ENCODE results near the gene RBMS1. TPM values are rescaled to one million over a fixed set of nuclear protein-coding genes. Genes with fewer than 3 reads are reported as not detected.

The RBMS1 gene
- total and polyA plus RNA-seq, 2 of the 13 experiments (the other 11 are each of a cell fraction or from before 2014, with no cell fraction given): 55.5 to 110 TPM

DNA sequence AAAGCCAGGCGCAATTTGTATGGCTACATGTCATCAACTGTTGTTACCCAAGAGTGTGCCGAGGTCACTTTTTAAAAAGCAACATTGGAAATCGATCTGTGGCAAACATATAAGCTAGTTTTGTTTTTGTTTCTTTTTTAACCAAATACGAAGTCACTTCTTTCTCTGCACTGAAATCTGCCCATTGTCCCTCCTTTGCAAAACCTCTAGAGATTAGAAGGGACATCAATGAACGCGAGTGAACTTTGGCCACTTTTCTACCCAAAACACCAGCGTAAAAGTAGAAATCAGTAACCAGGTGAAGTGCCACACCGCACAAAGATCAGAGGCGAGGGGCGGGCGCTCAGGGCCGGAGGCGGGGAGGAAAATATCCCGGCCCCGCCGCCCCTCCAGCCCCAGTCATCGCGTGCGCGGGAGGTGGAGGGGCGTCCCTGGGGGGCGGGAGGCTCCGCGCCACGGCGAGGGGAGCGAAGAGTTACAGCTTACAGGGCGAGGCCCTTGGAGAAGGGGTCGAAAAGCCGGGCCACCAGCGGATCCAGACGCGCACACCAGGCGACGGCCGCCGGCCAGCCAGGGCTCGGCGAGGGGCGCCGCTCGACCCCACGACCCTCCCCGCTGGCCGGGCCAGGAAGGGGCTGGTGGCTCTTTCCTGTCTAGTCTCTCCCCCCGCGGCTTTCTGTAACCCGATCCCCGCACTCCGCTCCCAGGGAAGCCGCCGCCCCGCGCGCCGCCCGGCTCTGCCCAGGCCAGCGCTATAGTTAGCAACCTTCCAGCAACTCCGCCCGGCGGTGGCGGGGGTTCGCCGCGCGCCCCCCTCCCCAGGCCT is 993 bp downstream of the RBMS1 start (continued):
- TF ChIP-seq, protein P1, sequence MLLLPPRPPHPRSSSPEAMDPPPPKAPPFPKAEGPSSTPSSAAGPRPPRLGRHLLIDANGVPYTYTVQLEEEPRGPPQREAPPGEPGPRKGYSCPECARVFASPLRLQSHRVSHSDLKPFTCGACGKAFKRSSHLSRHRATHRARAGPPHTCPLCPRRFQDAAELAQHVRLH (CRISPR knock-in tag; IDR thresholded peaks at IDR 0.05; ENCODE audit: borderline replicate concordance, low read depth): peak; percentile 90; the same call in 1 of the 2 replicates
- no peak for TF ChIP-seq PAF1 (CRISPR knock-in tag; IDR thresholded peaks at IDR 0.05)
- TF ChIP-seq ZNF44 (CRISPR knock-in tag; IDR thresholded peaks at IDR 0.05): no peak
- TF ChIP-seq, protein P2, sequence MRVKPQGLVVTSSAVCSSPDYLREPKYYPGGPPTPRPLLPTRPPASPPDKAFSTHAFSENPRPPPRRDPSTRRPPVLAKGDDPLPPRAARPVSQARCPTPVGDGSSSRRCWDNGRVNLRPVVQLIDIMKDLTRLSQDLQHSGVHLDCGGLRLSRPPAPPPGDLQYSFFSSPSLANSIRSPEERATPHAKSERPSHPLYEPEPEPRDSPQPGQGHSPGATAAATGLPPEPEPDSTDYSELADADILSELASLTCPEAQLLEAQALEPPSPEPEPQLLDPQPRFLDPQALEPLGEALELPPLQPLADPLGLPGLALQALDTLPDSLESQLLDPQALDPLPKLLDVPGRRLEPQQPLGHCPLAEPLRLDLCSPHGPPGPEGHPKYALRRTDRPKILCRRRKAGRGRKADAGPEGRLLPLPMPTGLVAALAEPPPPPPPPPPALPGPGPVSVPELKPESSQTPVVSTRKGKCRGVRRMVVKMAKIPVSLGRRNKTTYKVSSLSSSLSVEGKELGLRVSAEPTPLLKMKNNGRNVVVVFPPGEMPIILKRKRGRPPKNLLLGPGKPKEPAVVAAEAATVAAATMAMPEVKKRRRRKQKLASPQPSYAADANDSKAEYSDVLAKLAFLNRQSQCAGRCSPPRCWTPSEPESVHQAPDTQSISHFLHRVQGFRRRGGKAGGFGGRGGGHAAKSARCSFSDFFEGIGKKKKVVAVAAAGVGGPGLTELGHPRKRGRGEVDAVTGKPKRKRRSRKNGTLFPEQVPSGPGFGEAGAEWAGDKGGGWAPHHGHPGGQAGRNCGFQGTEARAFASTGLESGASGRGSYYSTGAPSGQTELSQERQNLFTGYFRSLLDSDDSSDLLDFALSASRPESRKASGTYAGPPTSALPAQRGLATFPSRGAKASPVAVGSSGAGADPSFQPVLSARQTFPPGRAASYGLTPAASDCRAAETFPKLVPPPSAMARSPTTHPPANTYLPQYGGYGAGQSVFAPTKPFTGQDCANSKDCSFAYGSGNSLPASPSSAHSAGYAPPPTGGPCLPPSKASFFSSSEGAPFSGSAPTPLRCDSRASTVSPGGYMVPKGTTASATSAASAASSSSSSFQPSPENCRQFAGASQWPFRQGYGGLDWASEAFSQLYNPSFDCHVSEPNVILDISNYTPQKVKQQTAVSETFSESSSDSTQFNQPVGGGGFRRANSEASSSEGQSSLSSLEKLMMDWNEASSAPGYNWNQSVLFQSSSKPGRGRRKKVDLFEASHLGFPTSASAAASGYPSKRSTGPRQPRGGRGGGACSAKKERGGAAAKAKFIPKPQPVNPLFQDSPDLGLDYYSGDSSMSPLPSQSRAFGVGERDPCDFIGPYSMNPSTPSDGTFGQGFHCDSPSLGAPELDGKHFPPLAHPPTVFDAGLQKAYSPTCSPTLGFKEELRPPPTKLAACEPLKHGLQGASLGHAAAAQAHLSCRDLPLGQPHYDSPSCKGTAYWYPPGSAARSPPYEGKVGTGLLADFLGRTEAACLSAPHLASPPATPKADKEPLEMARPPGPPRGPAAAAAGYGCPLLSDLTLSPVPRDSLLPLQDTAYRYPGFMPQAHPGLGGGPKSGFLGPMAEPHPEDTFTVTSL (CRISPR knock-in tag; IDR thresholded peaks at IDR 0.05; ENCODE audit: borderline replicate concordance): no peak; the same call in 1 of the 2 replicates
- peak; percentile 92; the same call in 1 of the 2 replicates for TF ChIP-seq ZNF703 (CRISPR knock-in tag; IDR thresholded peaks at IDR 0.05; ENCODE audit: borderline replicate concordance)
- peak; percentile 81; the same call in 1 of the 2 replicates for TF ChIP-seq ZNF234 (CRISPR knock-in tag; conservative IDR thresholded peaks at IDR 0.05)
- TF ChIP-seq, protein P3, sequence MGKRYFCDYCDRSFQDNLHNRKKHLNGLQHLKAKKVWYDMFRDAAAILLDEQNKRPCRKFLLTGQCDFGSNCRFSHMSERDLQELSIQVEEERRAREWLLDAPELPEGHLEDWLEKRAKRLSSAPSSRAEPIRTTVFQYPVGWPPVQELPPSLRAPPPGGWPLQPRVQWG (CRISPR knock-in tag; IDR thresholded peaks at IDR 0.05; ENCODE audit: borderline replicate concordance, low read depth): no peak
- TF ChIP-seq ZMYM3 (CRISPR knock-in tag; IDR thresholded peaks at IDR 0.05): peak; percentile 27; the same call in 1 of the 2 replicates
- TF ChIP-seq, protein P4, sequence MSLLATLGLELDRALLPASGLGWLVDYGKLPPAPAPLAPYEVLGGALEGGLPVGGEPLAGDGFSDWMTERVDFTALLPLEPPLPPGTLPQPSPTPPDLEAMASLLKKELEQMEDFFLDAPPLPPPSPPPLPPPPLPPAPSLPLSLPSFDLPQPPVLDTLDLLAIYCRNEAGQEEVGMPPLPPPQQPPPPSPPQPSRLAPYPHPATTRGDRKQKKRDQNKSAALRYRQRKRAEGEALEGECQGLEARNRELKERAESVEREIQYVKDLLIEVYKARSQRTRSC (CRISPR knock-in tag; IDR thresholded peaks at IDR 0.05; ENCODE audit: low read depth): no peak
- TF ChIP-seq MAFG (CRISPR knock-in tag; IDR thresholded peaks at IDR 0.05): peak; percentile 65; the same call in 1 of the 2 replicates
- TF ChIP-seq ZNF644 (CRISPR knock-in tag; IDR thresholded peaks at IDR 0.05; ENCODE audit: low read depth): peak; percentile 27; the same call in 1 of the 2 replicates
- 0 out of 2 replicates have a peak, but pooled peaks have one; percentile 30 for TF ChIP-seq ZNF557 (CRISPR knock-in tag; IDR thresholded peaks at IDR 0.05)
- no peak for TF ChIP-seq ZZZ3 (CRISPR knock-in tag; IDR thresholded peaks at IDR 0.05; ENCODE audit: borderline replicate concordance)
- TF ChIP-seq, protein P5, sequence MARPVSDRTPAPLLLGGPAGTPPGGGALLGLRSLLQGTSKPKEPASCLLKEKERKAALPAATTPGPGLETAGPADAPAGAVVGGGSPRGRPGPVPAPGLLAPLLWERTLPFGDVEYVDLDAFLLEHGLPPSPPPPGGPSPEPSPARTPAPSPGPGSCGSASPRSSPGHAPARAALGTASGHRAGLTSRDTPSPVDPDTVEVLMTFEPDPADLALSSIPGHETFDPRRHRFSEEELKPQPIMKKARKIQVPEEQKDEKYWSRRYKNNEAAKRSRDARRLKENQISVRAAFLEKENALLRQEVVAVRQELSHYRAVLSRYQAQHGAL (CRISPR knock-in tag; IDR thresholded peaks at IDR 0.05; ENCODE audit: not compliant biosample characterization): peak; percentile 43
- no peak; the same call in 1 of the 2 replicates for TF ChIP-seq ZNF329 (CRISPR knock-in tag; IDR thresholded peaks at IDR 0.05; ENCODE audit: low read depth)
- 0 out of 2 replicates have a peak, but pooled peaks have one; percentile 6 for TF ChIP-seq ZNF138 (CRISPR knock-in tag; IDR thresholded peaks at IDR 0.05; ENCODE audit: low read depth)
- 0 out of 2 replicates have a peak, but pooled peaks have one; percentile 4 for TF ChIP-seq ZNF230 (CRISPR knock-in tag; IDR thresholded peaks at IDR 0.05)
- TF ChIP-seq, protein P6, sequence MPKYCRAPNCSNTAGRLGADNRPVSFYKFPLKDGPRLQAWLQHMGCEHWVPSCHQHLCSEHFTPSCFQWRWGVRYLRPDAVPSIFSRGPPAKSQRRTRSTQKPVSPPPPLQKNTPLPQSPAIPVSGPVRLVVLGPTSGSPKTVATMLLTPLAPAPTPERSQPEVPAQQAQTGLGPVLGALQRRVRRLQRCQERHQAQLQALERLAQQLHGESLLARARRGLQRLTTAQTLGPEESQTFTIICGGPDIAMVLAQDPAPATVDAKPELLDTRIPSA (CRISPR knock-in tag; IDR thresholded peaks at IDR 0.05; ENCODE audit: borderline replicate concordance): 0 out of 2 replicates have a peak, but pooled peaks have one; percentile 71
- 0 out of 2 replicates have a peak, but pooled peaks have one; percentile 26 for TF ChIP-seq ZNF577 (CRISPR knock-in tag; IDR thresholded peaks at IDR 0.05; ENCODE audit: borderline replicate concordance, low read depth)

Data from HepG2 (cell line).